Measurements from ENCODE around the gene WRAP53.

Gene WRAP53

GRCh38 chr17:7677388-7678067 is 10.7 kb upstream of the WRAP53 start:
- in situ Hi-C loops (cut with MboI; ENCODE audit: low sequenced_read_pairs): no loop called here

DNA sequence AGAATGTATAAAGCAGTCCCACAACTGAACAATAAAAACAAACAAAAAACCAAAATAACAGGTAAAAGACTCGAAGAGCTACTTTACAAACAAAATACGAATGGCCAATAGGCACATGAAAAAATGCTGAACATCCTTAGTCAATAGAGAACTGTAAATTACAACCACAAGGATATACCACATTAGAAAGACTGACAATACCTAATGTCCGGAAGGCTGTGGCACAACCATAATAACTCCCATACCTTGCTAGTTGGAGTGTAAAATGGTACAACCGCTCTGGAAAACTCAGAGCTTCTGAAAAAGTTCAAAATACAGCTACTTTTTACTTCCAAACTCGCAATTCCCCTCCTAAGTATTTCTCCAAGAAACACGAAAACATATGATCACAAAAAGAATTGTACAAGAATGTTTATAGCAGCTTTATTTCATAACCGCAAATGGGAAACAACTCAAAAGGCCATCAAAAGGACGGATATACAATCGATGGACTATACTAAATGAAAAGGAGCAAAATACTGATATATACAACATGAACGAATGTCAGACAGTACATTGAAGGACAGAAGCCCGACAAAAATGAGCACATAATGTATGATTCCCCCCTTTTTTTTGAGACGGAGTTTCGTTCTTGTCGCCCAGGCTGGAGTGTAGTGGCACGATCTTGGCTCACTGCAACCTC is 3.3 kb upstream of the WRAP53 start:
- in situ Hi-C loops (cut with MboI; ENCODE audit: low sequenced_read_pairs): no loop called here

- in situ Hi-C loops (cut with MboI; ENCODE audit: low sequenced_read_pairs): no loop called here
Measured at GRCh38 chr17:7685533-7686221, 2.6 kb upstream of the WRAP53 start.

GRCh38 chr17:7686222-7687071 is 1.8 kb upstream of the WRAP53 start:
- in situ Hi-C loops (cut with MboI; ENCODE audit: low sequenced_read_pairs): no loop called here

DNA sequence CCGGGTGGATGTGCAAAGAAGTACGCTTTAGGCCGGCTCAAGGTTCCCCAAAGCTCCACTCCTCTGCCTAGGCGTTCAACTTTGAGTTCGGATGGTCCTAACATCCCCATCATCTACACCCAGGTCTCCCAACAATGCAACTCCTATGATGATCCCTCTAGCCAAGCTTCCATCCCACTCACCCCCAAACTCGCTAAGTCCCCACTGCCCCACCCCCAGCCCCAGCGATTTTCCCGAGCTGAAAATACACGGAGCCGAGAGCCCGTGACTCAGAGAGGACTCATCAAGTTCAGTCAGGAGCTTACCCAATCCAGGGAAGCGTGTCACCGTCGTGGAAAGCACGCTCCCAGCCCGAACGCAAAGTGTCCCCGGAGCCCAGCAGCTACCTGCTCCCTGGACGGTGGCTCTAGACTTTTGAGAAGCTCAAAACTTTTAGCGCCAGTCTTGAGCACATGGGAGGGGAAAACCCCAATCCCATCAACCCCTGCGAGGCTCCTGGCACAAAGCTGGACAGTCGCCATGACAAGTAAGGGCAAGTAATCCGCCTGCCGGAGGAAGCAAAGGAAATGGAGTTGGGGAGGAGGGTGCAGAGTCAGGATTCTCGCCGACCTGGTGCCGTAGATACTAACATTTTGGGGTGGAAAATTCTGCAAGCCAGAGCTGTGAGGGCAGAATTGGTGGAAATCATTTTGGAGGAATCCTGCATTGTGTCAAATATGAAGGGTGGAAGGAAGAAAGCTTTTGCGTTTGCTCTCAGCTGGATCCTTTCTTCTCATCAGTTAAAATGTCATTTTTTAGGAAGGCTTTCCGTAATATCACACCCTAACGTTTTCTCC is 987 bp upstream of the WRAP53 start, which contains the start of gene TP53:
Gene TP53, minus strand, starts transcription at position 419 of the 836 bp plus-strand sequence. CDS start 10,896 bp downstream, outside the sequence.
- in situ Hi-C loops (cut with MboI; ENCODE audit: low sequenced_read_pairs): no loop called here

- in situ Hi-C loops (cut with MboI; ENCODE audit: low sequenced_read_pairs): no loop called here
Measured at GRCh38 chr17:7688808-7689316, 585 bp downstream of the WRAP53 start.

- in situ Hi-C loops (cut with MboI; ENCODE audit: low sequenced_read_pairs): no loop called here
Measured at GRCh38 chr17:7695586-7695985, 7.3 kb downstream of the WRAP53 start.

GRCh38 chr17:7697828-7698588 is 9.7 kb downstream of the WRAP53 start:
- in situ Hi-C loops (cut with MboI; ENCODE audit: low sequenced_read_pairs): no loop called here

GRCh38 chr17:7700510-7700909 is 12.2 kb downstream of the WRAP53 start:
- in situ Hi-C loops (cut with MboI; ENCODE audit: low sequenced_read_pairs): no loop called here

DNA sequence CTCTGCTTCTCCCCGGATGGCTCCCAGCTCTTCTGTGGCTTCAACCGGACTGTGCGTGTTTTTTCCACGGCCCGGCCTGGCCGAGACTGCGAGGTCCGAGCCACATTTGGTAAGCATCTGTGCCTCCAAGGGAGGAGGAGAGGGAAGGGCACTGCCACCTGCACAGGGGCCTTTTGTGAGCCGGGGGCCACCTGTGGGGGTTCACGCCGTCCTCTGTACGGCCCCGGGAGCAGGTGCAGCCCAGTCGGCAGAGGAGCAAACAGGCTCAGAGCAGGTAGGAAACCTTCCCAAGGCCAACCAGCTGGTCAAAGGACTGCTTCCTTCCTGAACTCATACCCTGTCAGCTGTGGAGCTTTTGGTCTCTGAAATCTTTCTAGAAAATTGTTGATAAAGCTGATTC is 13.4 kb downstream of the WRAP53 start:
- in situ Hi-C loops (cut with MboI; ENCODE audit: low sequenced_read_pairs): no loop called here

DNA sequence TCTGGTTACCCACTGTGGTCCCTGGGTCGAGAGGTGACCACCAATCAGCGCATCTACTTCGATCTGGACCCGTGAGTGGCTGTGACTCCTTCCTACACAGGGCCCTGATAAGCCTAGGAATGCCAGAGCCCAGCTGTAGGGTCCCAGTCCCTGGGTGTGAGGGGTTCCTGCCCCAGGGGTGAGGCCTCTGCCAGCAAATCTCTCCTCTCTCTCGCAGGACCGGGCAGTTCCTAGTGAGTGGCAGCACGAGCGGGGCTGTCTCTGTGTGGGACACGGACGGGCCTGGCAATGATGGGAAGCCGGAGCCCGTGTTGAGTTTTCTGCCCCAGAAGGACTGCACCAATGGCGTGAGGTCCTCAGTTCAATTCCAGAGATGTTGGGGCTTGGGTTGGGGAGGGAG is 14.5 kb downstream of the WRAP53 start:
- in situ Hi-C loops (cut with MboI; ENCODE audit: low sequenced_read_pairs): no loop called here

GRCh38 chr17:7703584-7704479 is 15.6 kb downstream of the WRAP53 start:
- in situ Hi-C loops (cut with MboI; ENCODE audit: low sequenced_read_pairs): no loop called here

GRCh38 chr17:7704601-7705268 is 16.5 kb downstream of the WRAP53 start, which contains the start of gene EFNB3:
TSS of gene EFNB3 (plus strand) at chr17:7705202. CDS start at chr17:7705599, 397 bp downstream.
- in situ Hi-C loops (cut with MboI; ENCODE audit: low sequenced_read_pairs): no loop called here

GRCh38 chr17:7705269-7706255 is 17.3 kb downstream of the WRAP53 start:
- in situ Hi-C loops (cut with MboI; ENCODE audit: low sequenced_read_pairs): no loop called here

- in situ Hi-C loops (cut with MboI; ENCODE audit: low sequenced_read_pairs): no loop called here
Measured at GRCh38 chr17:7706631-7707354, 18.5 kb downstream of the WRAP53 start.

- in situ Hi-C loops (cut with MboI; ENCODE audit: low sequenced_read_pairs): no loop called here
Measured at GRCh38 chr17:7707446-7707845, 19.2 kb downstream of the WRAP53 start.

All from hTERT RPE-1 (cell line).